HepG2 (cell line): ENCODE results near the gene COL18A1. TPM values are rescaled to one million over a fixed set of nuclear protein-coding genes. Genes with fewer than 3 reads are reported as not detected.
A peak's percentile ranks its signal among the peaks of the same experiment; 100 is the strongest.

ENCODE experiments used
- ADNP ChIP-seq: sonication (generic); formaldehyde crosslinking; IDR thresholded peaks from 2 replicates; pipeline ENCODE4 v1.4.0; 2020; ENCODE audit warnings: missing genetic modification reagents
- AGO2 ChIP-seq: fragments of 200-400 bp; formaldehyde crosslinking; optimal IDR thresholded peaks from 2 replicates; pipeline ENCODE3; 2017; ENCODE audit warnings: mild to moderate bottlenecking, low read depth, low read length, moderate library complexity
- FOSL1 ChIP-seq: sonication (generic); formaldehyde crosslinking; IDR thresholded peaks from 2 replicates; pipeline ENCODE4 v1.9.0; 2021; ENCODE audit warnings: missing genetic modification reagents, borderline replicate concordance
- FOXP1 ChIP-seq, 2 experiments: fragments of 450-650 bp in 1 of 2; IDR thresholded peaks; 2 replicates each; pipeline ENCODE4 v1.6.1; 2017 to 2018; ENCODE audit warnings: antibody characterized with exemption in 1 of 2
- HNRNPH1 ChIP-seq: fragments of 200-400 bp; formaldehyde crosslinking; optimal IDR thresholded peaks from 2 replicates; pipeline ENCODE3; 2017; ENCODE audit warnings: mild to moderate bottlenecking, low read depth, low read length
- KAT7 ChIP-seq: IDR thresholded peaks from 2 replicates; pipeline ENCODE4 v1.6.1; 2018; ENCODE audit warnings: borderline replicate concordance, missing compliant biosample characterization
- KDM4B ChIP-seq: sonication (generic); formaldehyde crosslinking; IDR thresholded peaks from 2 replicates; pipeline ENCODE4 v1.4.0; 2020; ENCODE audit warnings: missing genetic modification reagents
- MXD3 ChIP-seq: IDR thresholded peaks from 2 replicates; pipeline ENCODE4 v1.6.1; 2016; ENCODE audit warnings: mild to moderate bottlenecking, missing biosample characterization, missing genetic modification reagents
- MZF1 ChIP-seq: sonication (generic); formaldehyde crosslinking; IDR thresholded peaks from 2 replicates; pipeline ENCODE4 v1.8.1; 2023; ENCODE audit warnings: mild to moderate bottlenecking, missing genetic modification reagents, borderline replicate concordance
- NFE2L1 ChIP-seq: sonication (generic); formaldehyde crosslinking; IDR thresholded peaks from 2 replicates; pipeline ENCODE4 v1.4.0; 2020; ENCODE audit warnings: missing genetic modification reagents, mild to moderate bottlenecking, borderline replicate concordance
- RARA ChIP-seq: IDR thresholded peaks from 2 replicates; pipeline ENCODE4 v1.6.1; 2016; ENCODE audit warnings: missing genetic modification reagents, missing compliant biosample characterization
- RFX3 ChIP-seq: IDR thresholded peaks from 2 replicates; pipeline ENCODE4 v1.6.1; 2016; ENCODE audit warnings: missing biosample characterization, missing genetic modification reagents
- SALL1 ChIP-seq: sonication (generic); formaldehyde crosslinking; IDR thresholded peaks from 2 replicates; pipeline ENCODE4 v1.8.0; 2022; ENCODE audit warnings: mild to moderate bottlenecking, missing genetic modification reagents
- SALL2 ChIP-seq: sonication (generic); formaldehyde crosslinking; IDR thresholded peaks from 2 replicates; pipeline ENCODE4 v1.8.1; 2023; ENCODE audit warnings: mild to moderate bottlenecking, missing genetic modification reagents, inconsistent platforms
- SKI ChIP-seq: fragments of 450-650 bp; IDR thresholded peaks from one replicate; pipeline ENCODE4 v1.6.1; 2018; ENCODE audit warnings: mild to moderate bottlenecking; ENCODE audit not compliant: partially characterized antibody
- SMARCC2 ChIP-seq: fragments of 450-650 bp; IDR thresholded peaks from 2 replicates; pipeline ENCODE4 v1.6.1; 2017; ENCODE audit warnings: antibody characterized with exemption, mild to moderate bottlenecking
- SMC3 ChIP-seq: IDR thresholded peaks from 2 replicates; pipeline ENCODE4 v1.6.1; 2011; ENCODE audit warnings: low read length, improper control_type of control experiment
- SOX6 ChIP-seq, 2 experiments: fragments of 450-650 bp in 1 of 2; sonication (generic) in 1 of 2; formaldehyde crosslinking in 1 of 2; IDR thresholded peaks; 2 replicates each; pipeline versions ENCODE4 v1.4.0 to v1.6.1; 2017 to 2020; ENCODE audit warnings: antibody characterized with exemption in 1 of 2, mild to moderate bottlenecking in 1 of 2, missing genetic modification reagents in 1 of 2
- SRY ChIP-seq: sonication (generic); formaldehyde crosslinking; IDR thresholded peaks from 2 replicates; pipeline ENCODE4 v1.8.0; 2022; ENCODE audit warnings: mild to moderate bottlenecking, missing genetic modification reagents
- TBX2 ChIP-seq: sonication (generic); formaldehyde crosslinking; IDR thresholded peaks from 2 replicates; pipeline ENCODE4 v1.5.0; 2020; ENCODE audit warnings: missing genetic modification reagents, mild to moderate bottlenecking, borderline replicate concordance
- TEAD3 ChIP-seq: optimal IDR thresholded peaks from 2 replicates; pipeline ENCODE3; 2016; ENCODE audit warnings: borderline replicate concordance
- ZFAT ChIP-seq: sonication (generic); formaldehyde crosslinking; conservative IDR thresholded peaks from 2 replicates; pipeline ENCODE4 v1.8.1; 2023; ENCODE audit warnings: missing genetic modification reagents, inconsistent platforms
- ZFP36L1 ChIP-seq: sonication (generic); formaldehyde crosslinking; IDR thresholded peaks from 2 replicates; pipeline ENCODE4 v1.8.0; 2022; ENCODE audit warnings: mild to moderate bottlenecking, missing genetic modification reagents, moderate library complexity
- ZNF263 ChIP-seq: sonication (generic); formaldehyde crosslinking; IDR thresholded peaks from 2 replicates; pipeline ENCODE4 v1.4.0; 2020; ENCODE audit warnings: missing genetic modification reagents
- ZNF280B ChIP-seq: sonication (generic); formaldehyde crosslinking; IDR thresholded peaks from 2 replicates; pipeline ENCODE4 v1.5.0; 2020; ENCODE audit warnings: missing genetic modification reagents, mild to moderate bottlenecking, borderline replicate concordance
- ZNF317 ChIP-seq: sonication (generic); formaldehyde crosslinking; IDR thresholded peaks from 2 replicates; pipeline ENCODE4 v1.5.0; 2020; ENCODE audit warnings: mild to moderate bottlenecking, missing genetic modification reagents
- ZNF329 ChIP-seq: sonication (generic); formaldehyde crosslinking; IDR thresholded peaks from 2 replicates; pipeline ENCODE4 v1.9.0; 2021; ENCODE audit warnings: low read depth, mild to moderate bottlenecking, missing genetic modification reagents
- ZNF572 ChIP-seq: sonication (generic); formaldehyde crosslinking; IDR thresholded peaks from 2 replicates; pipeline ENCODE4 v1.5.1; 2020; ENCODE audit warnings: mild to moderate bottlenecking, missing genetic modification reagents
- ZNF614 ChIP-seq: IDR thresholded peaks from 2 replicates; pipeline ENCODE4 v1.6.1; 2018; ENCODE audit warnings: missing biosample characterization, missing genetic modification reagents, inconsistent platforms, borderline replicate concordance
- ZNF850 ChIP-seq: sonication (generic); formaldehyde crosslinking; conservative IDR thresholded peaks from 2 replicates; pipeline ENCODE4 v1.9.0; 2021; ENCODE audit warnings: mild to moderate bottlenecking, missing genetic modification reagents
- polyA plus RNA-seq, 8 experiments: library from polyadenylated mRNA; depleted of rRNA in 3 of 8; stranded (reverse) in 7 of 8; unstranded in 1 of 8; fragments of >200 nt; fragmentation: Illumina TruSeq in 4 of 8; extraction: Trizol in 4 of 8; gene quantifications; 2 replicates each; pipeline versions ENCODE4 v1.2.1 to v1.2.3, GENCODE V29; 2011 to 2016; ENCODE audit warnings: low read depth in 4 of 8, missing spikeins in 1 of 8, mixed read lengths in 1 of 8; ENCODE audit not compliant: insufficient read depth in 1 of 8
- total RNA-seq, 5 experiments: library from RNA; depleted of rRNA; stranded (reverse); fragments of >200 nt; fragmentation: Illumina TruSeq; extraction: Trizol; gene quantifications; 2 replicates each; pipeline ENCODE4 v1.2.3, GENCODE V29; 2016; ENCODE audit warnings: low read depth in 1 of 5

Gene COL18A1
- total and polyA plus RNA-seq, 2 of the 13 experiments (the other 11 are each of a cell fraction or from before 2014, with no cell fraction given): 79.0 to 102 TPM

- TF ChIP-seq ZNF280B (CRISPR knock-in tag) (no peak; the same call in 1 of the 2 replicates), FOXP1 (IDR thresholded peaks at IDR 0.05) (0 out of 2 replicates have a peak, but pooled peaks have one; percentile 61), FOXP1 (CRISPR knock-in tag; IDR thresholded peaks at IDR 0.05) (peak; percentile 97), RFX3 (CRISPR knock-in tag) (no peak), HNRNPH1 (no peak), SRY (CRISPR knock-in tag) (no peak; the same call in 1 of the 2 replicates), ZNF329 (CRISPR knock-in tag) (no peak), ZFAT (CRISPR knock-in tag) (no peak), SOX6 (IDR thresholded peaks at IDR 0.05) (no peak), SOX6 (CRISPR knock-in tag; IDR thresholded peaks at IDR 0.05) (peak; percentile 96), SALL2 (CRISPR knock-in tag) (peak; percentile 90), ZNF572 (CRISPR knock-in tag) (no peak), ADNP (CRISPR knock-in tag) (no peak), MXD3 (peak; percentile 31; the same call in 1 of the 2 replicates), MZF1 (CRISPR knock-in tag) (no peak), TEAD3 (peak; percentile 45), TBX2 (CRISPR knock-in tag) (peak; percentile 97), ZNF317 (CRISPR knock-in tag) (no peak), SALL1 (CRISPR knock-in tag) (peak; percentile 94), ZFP36L1 (CRISPR knock-in tag) (peak; percentile 93), ZNF263 (0 out of 2 replicates have a peak, but pooled peaks have one; percentile 19), RARA (CRISPR knock-in tag) (peak; percentile 98), ZNF850 (CRISPR knock-in tag) (no peak), KDM4B (CRISPR knock-in tag) (no peak), KAT7 (CRISPR knock-in tag) (no peak), ZNF614 (CRISPR knock-in tag) (peak; percentile 80), SMARCC2 (no peak), SKI (peak; percentile 99), NFE2L1 (CRISPR knock-in tag) (no peak), AGO2 (peak; percentile 12), SMC3 (peak; percentile 43; the same call in 1 of the 2 replicates), FOSL1 (0 out of 2 replicates have a peak, but pooled peaks have one; percentile 7)
These were observed 64.5 kb downstream of the COL18A1 start (continued) for GRCh38 chr21:45469273-45470086.
